HepG2 (cell line): ENCODE measurements around the gene SCUBE1. TPM values are rescaled to one million over a fixed set of nuclear protein-coding genes. Genes with fewer than 3 reads are reported as not detected.

ENCODE experiments used
- ATAC-seq: fragments of 200-7000 bp; cut with Tn5 transposase; 3 replicates; pipeline ENCODE4 v1.9.1; 2020; ENCODE audit warnings: mild to moderate bottlenecking, moderate library complexity
- BruUV-seq: library from RNA; stranded (reverse); fragments of 400-500 nt; replicated peaks from 2 replicates; lab custom pipeline; 2021; lab: Mats Ljungman, UMichigan
- CTCF ChIA-PET: fragments of 300-600 bp; formaldehyde crosslinking; extraction: SDS; loops from one replicate; lab custom pipeline; 2021; ENCODE audit warnings: low total read pairs, inconsistent platforms, low intra/inter-chr PET ratio; lab: Yijun Ruan, JAX
- POLR2A ChIA-PET: fragments of 350-600 bp; sonication (Branson Sonifier 250); formaldehyde crosslinking; loops from one replicate; lab custom pipeline; 2020; ENCODE audit warnings: antibody characterized with exemption, inconsistent platforms; lab: Yijun Ruan, JAX
- DNase-seq: peaks from one replicate; pipeline ENCODE4 v3.0.0-alpha.2; 2015; ENCODE audit warnings: low spot score
- FAIRE-seq: peaks from 3 replicates; lab custom pipeline; 2011; peaks lifted over from hg19 to GRCh38; lab: Jason Lieb, UNC
- H2AFZ ChIP-seq: one replicate; pipeline ENCODE4 v1.6.1; 2011; ENCODE audit warnings: low read length, inconsistent platforms
- H3K27ac ChIP-seq: fragments of 300-600 bp; 3 replicates; pipeline ENCODE4 v1.8.0; 2011; ENCODE audit warnings: mixed run types, mild to moderate bottlenecking, mixed read lengths, low read length, inconsistent platforms; ENCODE audit not compliant: insufficient read depth; ENCODE audit errors: extremely low read length
- H3K27me3 ChIP-seq, 2 experiments: fragments of 200-600 bp in 1 of 2; 2 replicates in 1 of 2; 3 replicates in 1 of 2; pipeline versions ENCODE4 v1.6.0 to v1.8.0; 2011; ENCODE audit warnings: low read length in 2 of 2, mild to moderate bottlenecking in 2 of 2, moderate library complexity in 2 of 2, inconsistent platforms in 1 of 2; ENCODE audit not compliant: insufficient read depth in 2 of 2, control insufficient read depth in 1 of 2
- H3K36me3 ChIP-seq, 2 experiments: fragments of 200-600 bp in 1 of 2; replicated peaks in 1 of 2; 2 replicates in 1 of 2; 3 replicates in 1 of 2; pipeline versions ENCODE4 v1.5.1 to v1.8.0; 2011; ENCODE audit warnings: low read length in 2 of 2, inconsistent platforms in 1 of 2; ENCODE audit not compliant: insufficient read depth in 2 of 2, control insufficient read depth in 1 of 2
- H3K4me1 ChIP-seq: 2 replicates; pipeline ENCODE4 v1.5.1; 2012; ENCODE audit warnings: low read length, inconsistent platforms; ENCODE audit not compliant: insufficient read depth
- H3K4me2 ChIP-seq: 2 replicates; pipeline ENCODE4 v1.6.0; 2011; ENCODE audit warnings: low read depth, low read length, inconsistent platforms
- H3K4me3 ChIP-seq, 3 experiments: fragments of 200-600 bp in 1 of 3; sonication (generic), shearing (Covaris generic) in 1 of 3; replicated peaks in 1 of 3; 2 replicates each; pipeline ENCODE4 v1.5.1; 2011 to 2016; ENCODE audit warnings: low read length in 3 of 3, inconsistent platforms in 2 of 3, low read depth in 2 of 3, mild to moderate bottlenecking in 2 of 3, control low read depth in 1 of 3, mixed read lengths in 1 of 3; ENCODE audit not compliant: insufficient read depth in 1 of 3
- H3K79me2 ChIP-seq: one replicate; pipeline ENCODE4 v1.6.1; 2011; ENCODE audit warnings: low read length, inconsistent platforms; ENCODE audit not compliant: insufficient read depth
- H3K9ac ChIP-seq: 2 replicates; pipeline ENCODE4 v1.6.0; 2011; ENCODE audit warnings: mild to moderate bottlenecking, low read depth, low read length, inconsistent platforms; ENCODE audit not compliant: insufficient read depth
- H3K9me3 ChIP-seq: 2 replicates; pipeline ENCODE4 v1.5.1; 2012; ENCODE audit warnings: mild to moderate bottlenecking, low read length
- H4K20me1 ChIP-seq: 2 replicates; pipeline ENCODE4 v1.6.0; 2011; ENCODE audit warnings: inconsistent platforms, mild to moderate bottlenecking, low read length, moderate library complexity; ENCODE audit not compliant: insufficient read depth
- ATRX ChIP-seq: sonication (generic); formaldehyde crosslinking; IDR thresholded peaks from 2 replicates; pipeline ENCODE4 v1.4.0; 2020; ENCODE audit warnings: missing genetic modification reagents, borderline replicate concordance
- ELF3 ChIP-seq: IDR thresholded peaks from 2 replicates; pipeline ENCODE4 v1.6.1; 2016; ENCODE audit warnings: missing genetic modification reagents, missing compliant biosample characterization
- FOSL2 ChIP-seq: sonication (generic); formaldehyde crosslinking; IDR thresholded peaks from 2 replicates; pipeline ENCODE4 v1.4.0; 2020; ENCODE audit warnings: missing genetic modification reagents
- FOXA1 ChIP-seq, 2 experiments: fragments of 450-650 bp in 1 of 2; sonication (generic) in 1 of 2; formaldehyde crosslinking in 1 of 2; IDR thresholded peaks; 2 replicates each; pipeline versions ENCODE4 v1.4.0 to v1.6.1; 2016 to 2020; ENCODE audit warnings: missing genetic modification reagents in 1 of 2
- JUND ChIP-seq: sonication (generic); formaldehyde crosslinking; IDR thresholded peaks from 2 replicates; pipeline ENCODE4 v1.8.0; 2022; ENCODE audit warnings: mild to moderate bottlenecking, missing genetic modification reagents
- MLLT10 ChIP-seq: sonication (generic); formaldehyde crosslinking; IDR thresholded peaks from 2 replicates; pipeline ENCODE4 v1.4.0; 2020; ENCODE audit warnings: missing genetic modification reagents
- SAP130 ChIP-seq: IDR thresholded peaks from 2 replicates; pipeline ENCODE4 v1.6.1; 2016; ENCODE audit warnings: low read depth
- SOX13 ChIP-seq, 3 experiments: fragments of 450-650 bp in 1 of 3; sonication (generic) in 1 of 3; formaldehyde crosslinking in 1 of 3; IDR thresholded peaks in 2 of 3; conservative IDR thresholded peaks in 1 of 3; 2 replicates each; pipeline versions ENCODE4 v1.5.0 to v1.6.1; 2016 to 2020; ENCODE audit warnings: antibody characterized with exemption in 1 of 3, mild to moderate bottlenecking in 1 of 3, missing compliant biosample characterization in 1 of 3, missing genetic modification reagents in 1 of 3, moderate library complexity in 1 of 3
- TAF1 ChIP-seq: sonication (generic); formaldehyde crosslinking; IDR thresholded peaks from 2 replicates; pipeline ENCODE4 v1.4.0; 2020; ENCODE audit warnings: missing genetic modification reagents
- ZNF629 ChIP-seq: sonication (generic); formaldehyde crosslinking; conservative IDR thresholded peaks from 2 replicates; pipeline ENCODE4 v1.5.0; 2020; ENCODE audit warnings: missing genetic modification reagents
- WGBS: methylation state at CpG from one replicate; pipeline ENCODE4 v1.1.6; 2017; ENCODE audit warnings: low lambda C conversion rate; 5-methylcytosine and 5-hydroxymethylcytosine counted together
- in situ Hi-C: cut with HindIII; loops from 2 replicates; pipeline ENCODE4 v1.10.0; 2017; ENCODE audit warnings: low pct_unique_long_range_greater_than_20kb; ENCODE audit not compliant: extremely low pct_ligation_motif_present
- intact Hi-C: fragments of 100-400 bp; cut with micrococcal nuclease; formaldehyde crosslinking; loops from one replicate; pipeline ENCODE4 v1.10.0; 2022; ENCODE audit not compliant: unreplicated experiment
- polyA plus RNA-seq, 8 experiments: library from polyadenylated mRNA; depleted of rRNA in 3 of 8; stranded (reverse) in 7 of 8; unstranded in 1 of 8; fragments of >200 nt; fragmentation: Illumina TruSeq in 4 of 8; extraction: Trizol in 4 of 8; gene quantifications; 2 replicates each; pipeline versions ENCODE4 v1.2.1 to v1.2.3, GENCODE V29; 2011 to 2016; ENCODE audit warnings: low read depth in 4 of 8, missing spikeins in 1 of 8, mixed read lengths in 1 of 8; ENCODE audit not compliant: insufficient read depth in 1 of 8
- total RNA-seq, 5 experiments: library from RNA; depleted of rRNA; stranded (reverse); fragments of >200 nt; fragmentation: Illumina TruSeq; extraction: Trizol; gene quantifications; 2 replicates each; pipeline ENCODE4 v1.2.3, GENCODE V29; 2016; ENCODE audit warnings: low read depth in 1 of 5
- TF ChIP-seq, protein P1 (sequence below): sonication (generic); formaldehyde crosslinking; IDR thresholded peaks from 2 replicates; pipeline ENCODE4 v1.4.0; 2020; ENCODE audit warnings: missing genetic modification reagents
- TF ChIP-seq, protein P2 (sequence below): IDR thresholded peaks from 2 replicates; pipeline ENCODE4 v1.4.0; 2020; ENCODE audit warnings: mild to moderate bottlenecking, missing genetic modification reagents
- TF ChIP-seq, protein P3 (sequence below): sonication (generic); formaldehyde crosslinking; IDR thresholded peaks from 2 replicates; pipeline ENCODE4 v1.4.0; 2020; ENCODE audit warnings: missing genetic modification reagents

Gene SCUBE1
- total and polyA plus RNA-seq, 2 of the 13 experiments (the other 11 are each of a cell fraction or from before 2014, with no cell fraction given), result under 0.01 to 0.05 TPM

DNA sequence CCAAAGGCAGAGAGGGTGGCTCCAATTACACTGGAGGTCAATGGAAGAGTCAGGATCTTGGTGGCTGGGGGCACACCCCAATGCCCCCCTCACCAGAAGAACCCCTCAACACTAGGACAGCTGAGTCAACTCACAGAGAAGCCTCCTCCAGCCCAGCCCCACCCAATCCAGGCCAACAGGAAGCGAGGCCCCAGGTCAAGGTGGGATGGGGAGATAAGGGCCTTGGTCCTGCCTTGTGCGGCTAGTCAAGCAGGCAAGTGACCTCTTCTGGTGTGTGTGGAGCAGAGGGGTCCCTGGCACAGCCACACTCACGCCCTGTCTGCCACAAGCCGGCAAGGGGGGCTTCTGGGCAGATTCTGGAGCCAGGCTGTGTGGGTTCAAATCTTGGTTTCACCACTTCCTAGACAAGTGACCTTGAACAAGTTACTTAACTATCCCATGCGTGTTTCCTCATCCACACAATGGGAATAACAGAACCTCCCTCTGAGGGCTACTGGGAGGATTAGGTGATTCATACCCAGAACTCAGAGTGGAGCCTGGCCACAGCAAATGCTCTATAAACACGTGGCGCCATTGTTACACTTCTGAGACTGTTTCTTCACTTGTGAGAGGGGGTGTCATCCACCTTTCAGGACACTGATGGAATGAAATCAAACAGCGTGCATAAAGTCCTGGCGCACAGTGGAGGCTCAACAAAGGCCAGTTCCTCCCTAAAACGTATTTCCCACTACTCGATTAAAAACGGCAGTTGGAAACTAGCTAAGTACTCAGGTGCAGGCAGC lies 159.5 kb downstream of the SCUBE1 start:
- BruUV-seq, result TSS peak; percentile 38
- TF ChIP-seq SAP130 (peak; percentile 28; the same call in 1 of the 2 replicates), SOX13 (IDR thresholded peaks at IDR 0.05) (no peak), SOX13 (CRISPR knock-in tag; conservative IDR thresholded peaks at IDR 0.05 in 1 of 2, IDR thresholded peaks at IDR 0.05 in 1 of 2) (peak in 1 of 2 experiments; percentile 53; a peak in 1 of 4 replicates), ELF3 (CRISPR knock-in tag) (0 out of 2 replicates have a peak, but pooled peaks have one; percentile 15), JUND (no peak), MLLT10 (CRISPR knock-in tag) (no peak), ZNF629 (CRISPR knock-in tag) (peak; percentile 77), ATRX (CRISPR knock-in tag) (no peak), TAF1 (CRISPR knock-in tag) (0 out of 2 replicates have a peak, but pooled peaks have one; percentile 4), FOXA1 (IDR thresholded peaks at IDR 0.05) (no peak), FOXA1 (CRISPR knock-in tag; IDR thresholded peaks at IDR 0.05) (peak; percentile 23; the same call in 1 of the 2 replicates), FOSL2 (CRISPR knock-in tag) (peak; percentile 63)
- TF ChIP-seq, protein P1, sequence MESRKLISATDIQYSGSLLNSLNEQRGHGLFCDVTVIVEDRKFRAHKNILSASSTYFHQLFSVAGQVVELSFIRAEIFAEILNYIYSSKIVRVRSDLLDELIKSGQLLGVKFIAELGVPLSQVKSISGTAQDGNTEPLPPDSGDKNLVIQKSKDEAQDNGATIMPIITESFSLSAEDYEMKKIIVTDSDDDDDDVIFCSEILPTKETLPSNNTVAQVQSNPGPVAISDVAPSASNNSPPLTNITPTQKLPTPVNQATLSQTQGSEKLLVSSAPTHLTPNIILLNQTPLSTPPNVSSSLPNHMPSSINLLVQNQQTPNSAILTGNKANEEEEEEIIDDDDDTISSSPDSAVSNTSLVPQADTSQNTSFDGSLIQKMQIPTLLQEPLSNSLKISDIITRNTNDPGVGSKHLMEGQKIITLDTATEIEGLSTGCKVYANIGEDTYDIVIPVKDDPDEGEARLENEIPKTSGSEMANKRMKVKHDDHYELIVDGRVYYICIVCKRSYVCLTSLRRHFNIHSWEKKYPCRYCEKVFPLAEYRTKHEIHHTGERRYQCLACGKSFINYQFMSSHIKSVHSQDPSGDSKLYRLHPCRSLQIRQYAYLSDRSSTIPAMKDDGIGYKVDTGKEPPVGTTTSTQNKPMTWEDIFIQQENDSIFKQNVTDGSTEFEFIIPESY (CRISPR knock-in tag), result peak; percentile 90; the same call in 1 of the 2 replicates
- TF ChIP-seq, protein P2, sequence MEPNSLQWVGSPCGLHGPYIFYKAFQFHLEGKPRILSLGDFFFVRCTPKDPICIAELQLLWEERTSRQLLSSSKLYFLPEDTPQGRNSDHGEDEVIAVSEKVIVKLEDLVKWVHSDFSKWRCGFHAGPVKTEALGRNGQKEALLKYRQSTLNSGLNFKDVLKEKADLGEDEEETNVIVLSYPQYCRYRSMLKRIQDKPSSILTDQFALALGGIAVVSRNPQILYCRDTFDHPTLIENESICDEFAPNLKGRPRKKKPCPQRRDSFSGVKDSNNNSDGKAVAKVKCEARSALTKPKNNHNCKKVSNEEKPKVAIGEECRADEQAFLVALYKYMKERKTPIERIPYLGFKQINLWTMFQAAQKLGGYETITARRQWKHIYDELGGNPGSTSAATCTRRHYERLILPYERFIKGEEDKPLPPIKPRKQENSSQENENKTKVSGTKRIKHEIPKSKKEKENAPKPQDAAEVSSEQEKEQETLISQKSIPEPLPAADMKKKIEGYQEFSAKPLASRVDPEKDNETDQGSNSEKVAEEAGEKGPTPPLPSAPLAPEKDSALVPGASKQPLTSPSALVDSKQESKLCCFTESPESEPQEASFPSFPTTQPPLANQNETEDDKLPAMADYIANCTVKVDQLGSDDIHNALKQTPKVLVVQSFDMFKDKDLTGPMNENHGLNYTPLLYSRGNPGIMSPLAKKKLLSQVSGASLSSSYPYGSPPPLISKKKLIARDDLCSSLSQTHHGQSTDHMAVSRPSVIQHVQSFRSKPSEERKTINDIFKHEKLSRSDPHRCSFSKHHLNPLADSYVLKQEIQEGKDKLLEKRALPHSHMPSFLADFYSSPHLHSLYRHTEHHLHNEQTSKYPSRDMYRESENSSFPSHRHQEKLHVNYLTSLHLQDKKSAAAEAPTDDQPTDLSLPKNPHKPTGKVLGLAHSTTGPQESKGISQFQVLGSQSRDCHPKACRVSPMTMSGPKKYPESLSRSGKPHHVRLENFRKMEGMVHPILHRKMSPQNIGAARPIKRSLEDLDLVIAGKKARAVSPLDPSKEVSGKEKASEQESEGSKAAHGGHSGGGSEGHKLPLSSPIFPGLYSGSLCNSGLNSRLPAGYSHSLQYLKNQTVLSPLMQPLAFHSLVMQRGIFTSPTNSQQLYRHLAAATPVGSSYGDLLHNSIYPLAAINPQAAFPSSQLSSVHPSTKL (CRISPR knock-in tag), result peak; percentile 15; the same call in 1 of the 2 replicates
- TF ChIP-seq, protein P3, sequence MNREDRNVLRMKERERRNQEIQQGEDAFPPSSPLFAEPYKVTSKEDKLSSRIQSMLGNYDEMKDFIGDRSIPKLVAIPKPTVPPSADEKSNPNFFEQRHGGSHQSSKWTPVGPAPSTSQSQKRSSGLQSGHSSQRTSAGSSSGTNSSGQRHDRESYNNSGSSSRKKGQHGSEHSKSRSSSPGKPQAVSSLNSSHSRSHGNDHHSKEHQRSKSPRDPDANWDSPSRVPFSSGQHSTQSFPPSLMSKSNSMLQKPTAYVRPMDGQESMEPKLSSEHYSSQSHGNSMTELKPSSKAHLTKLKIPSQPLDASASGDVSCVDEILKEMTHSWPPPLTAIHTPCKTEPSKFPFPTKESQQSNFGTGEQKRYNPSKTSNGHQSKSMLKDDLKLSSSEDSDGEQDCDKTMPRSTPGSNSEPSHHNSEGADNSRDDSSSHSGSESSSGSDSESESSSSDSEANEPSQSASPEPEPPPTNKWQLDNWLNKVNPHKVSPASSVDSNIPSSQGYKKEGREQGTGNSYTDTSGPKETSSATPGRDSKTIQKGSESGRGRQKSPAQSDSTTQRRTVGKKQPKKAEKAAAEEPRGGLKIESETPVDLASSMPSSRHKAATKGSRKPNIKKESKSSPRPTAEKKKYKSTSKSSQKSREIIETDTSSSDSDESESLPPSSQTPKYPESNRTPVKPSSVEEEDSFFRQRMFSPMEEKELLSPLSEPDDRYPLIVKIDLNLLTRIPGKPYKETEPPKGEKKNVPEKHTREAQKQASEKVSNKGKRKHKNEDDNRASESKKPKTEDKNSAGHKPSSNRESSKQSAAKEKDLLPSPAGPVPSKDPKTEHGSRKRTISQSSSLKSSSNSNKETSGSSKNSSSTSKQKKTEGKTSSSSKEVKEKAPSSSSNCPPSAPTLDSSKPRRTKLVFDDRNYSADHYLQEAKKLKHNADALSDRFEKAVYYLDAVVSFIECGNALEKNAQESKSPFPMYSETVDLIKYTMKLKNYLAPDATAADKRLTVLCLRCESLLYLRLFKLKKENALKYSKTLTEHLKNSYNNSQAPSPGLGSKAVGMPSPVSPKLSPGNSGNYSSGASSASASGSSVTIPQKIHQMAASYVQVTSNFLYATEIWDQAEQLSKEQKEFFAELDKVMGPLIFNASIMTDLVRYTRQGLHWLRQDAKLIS (CRISPR knock-in tag), result 0 out of 2 replicates have a peak, but pooled peaks have one; percentile 64

More for the DNA sequence above, 159.5 kb downstream of the SCUBE1 start:
- H3K27me3 ChIP-seq, result no peaks in the 10 kb centered on the region
- 59% methylated on average over 10 of the region's 12 CpGs for WGBS
- 0 out of 2 replicates have a peak overlapping the region, but pooled peaks have one; percentile 14 for H3K4me2 ChIP-seq
- H3K4me3 ChIP-seq, result no peak overlapping the region
- DNase-seq, result peak; percentile 67
- H3K4me1 ChIP-seq, result peaks cover 36% of the 10 kb centered on the region
- no peak overlapping the region for H3K9ac ChIP-seq
- no peak for ATAC-seq
- CTCF ChIA-PET, result no interaction called here
- H3K36me3 ChIP-seq, result peaks cover 7 to 23% of the 10 kb centered on the region in 2 experiments; a peak in 4 of 5 replicates
- no peak overlapping the region for H3K27ac ChIP-seq
- H2AFZ ChIP-seq, result no peak overlapping the region
- no peaks in the 10 kb centered on the region for H4K20me1 ChIP-seq
- intact Hi-C loops, result no loop called here
- POLR2A ChIA-PET, result no interaction called here
- no peaks in the 10 kb centered on the region for H3K9me3 ChIP-seq
- H3K79me2 ChIP-seq, result peaks cover 14% of the 10 kb centered on the region
- in situ Hi-C loops, result no loop called here
- no peak for FAIRE-seq
